Measurements from ENCODE around the gene ATP6AP1. TPM values are rescaled to one million over a fixed set of nuclear protein-coding genes. Genes with fewer than 3 reads are reported as not detected.

ATP6AP1 gene
- total and polyA plus RNA-seq, 2 donors (not counting 1 experiment from before 2014, with no cell fraction given) = 59.8 to 89.7 TPM

GRCh38 chrX:154458116-154458953, 29.9 kb downstream of the ATP6AP1 start, which contains the start of gene PLXNA3:
Gene PLXNA3, plus strand, starts transcription at chrX:154458281. Its CDS starts 1,903 bp downstream, at chrX:154460184.
- H3K36me3 ChIP-seq (ENCODE audit: control insufficient read depth, insufficient read depth, low read length) = peaks cover 9% of the 10 kb centered on the region
- TF ChIP-seq EZH2 (IDR thresholded peaks at IDR 0.05; ENCODE audit: low read length, missing control alignments) = no peak
- TF ChIP-seq, protein P1, sequence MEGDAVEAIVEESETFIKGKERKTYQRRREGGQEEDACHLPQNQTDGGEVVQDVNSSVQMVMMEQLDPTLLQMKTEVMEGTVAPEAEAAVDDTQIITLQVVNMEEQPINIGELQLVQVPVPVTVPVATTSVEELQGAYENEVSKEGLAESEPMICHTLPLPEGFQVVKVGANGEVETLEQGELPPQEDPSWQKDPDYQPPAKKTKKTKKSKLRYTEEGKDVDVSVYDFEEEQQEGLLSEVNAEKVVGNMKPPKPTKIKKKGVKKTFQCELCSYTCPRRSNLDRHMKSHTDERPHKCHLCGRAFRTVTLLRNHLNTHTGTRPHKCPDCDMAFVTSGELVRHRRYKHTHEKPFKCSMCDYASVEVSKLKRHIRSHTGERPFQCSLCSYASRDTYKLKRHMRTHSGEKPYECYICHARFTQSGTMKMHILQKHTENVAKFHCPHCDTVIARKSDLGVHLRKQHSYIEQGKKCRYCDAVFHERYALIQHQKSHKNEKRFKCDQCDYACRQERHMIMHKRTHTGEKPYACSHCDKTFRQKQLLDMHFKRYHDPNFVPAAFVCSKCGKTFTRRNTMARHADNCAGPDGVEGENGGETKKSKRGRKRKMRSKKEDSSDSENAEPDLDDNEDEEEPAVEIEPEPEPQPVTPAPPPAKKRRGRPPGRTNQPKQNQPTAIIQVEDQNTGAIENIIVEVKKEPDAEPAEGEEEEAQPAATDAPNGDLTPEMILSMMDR (conservative IDR thresholded peaks at IDR 0.05 in 1 of 2, IDR thresholded peaks at IDR 0.05 in 1 of 2; ENCODE audit: low read depth in 1 of 2, low read length in 2 of 2) = no peak
- H2AFZ ChIP-seq (ENCODE audit: low read length) = no peak within 1 kb of the TSS
- peaks cover 38% of the 10 kb centered on the region for H3K79me2 ChIP-seq (ENCODE audit: control insufficient read depth, insufficient read depth, low read length)
- peak in 1 of 2 donors; percentile 30 for DNase-seq (ENCODE audit: low read depth in 2 of 2)
- no peak within 1 kb of the TSS for H3K27ac ChIP-seq (ENCODE audit: insufficient read depth, low read length)
- peak within 1 kb of the TSS; percentile 65 to 73 (median 72) for H3K4me3 ChIP-seq (replicated peaks in 1 of 4; ENCODE audit: control extremely low read depth in 1 of 4, insufficient read depth in 1 of 4, low read depth in 3 of 4, low read length in 4 of 4)
- H3K4me1 ChIP-seq (ENCODE audit: control insufficient read depth, extremely low read depth, insufficient read depth, low read length) = no peaks in the 10 kb centered on the region
- no peaks in the 10 kb centered on the region for H3K9me3 ChIP-seq (ENCODE audit: control insufficient read depth, insufficient read depth, low read depth, low read length)
- no peaks in the 10 kb centered on the region for H3K27me3 ChIP-seq (ENCODE audit: control insufficient read depth, insufficient read depth, low read length)
- H3K9ac ChIP-seq (ENCODE audit: insufficient read depth, low read length) = peak within 1 kb of the TSS; percentile 53
- peak within 1 kb of the TSS; percentile 64 for H3K4me2 ChIP-seq (ENCODE audit: extremely low read depth, insufficient read depth, low read length)
- no peaks in the 10 kb centered on the region for H4K20me1 ChIP-seq (ENCODE audit: control insufficient read depth, extremely low read depth, insufficient read depth, low read length)

GRCh38 chrX:154458954-154459778, 30.7 kb downstream of the ATP6AP1 start:
- Histone ChIP-seq H3K9me3 (ENCODE audit: control insufficient read depth, insufficient read depth, low read depth, low read length) (no peaks in the 10 kb centered on the region), H4K20me1 (ENCODE audit: control insufficient read depth, extremely low read depth, insufficient read depth, low read length) (no peaks in the 10 kb centered on the region), H3K4me3 (replicated peaks in 1 of 4; ENCODE audit: control extremely low read depth in 1 of 4, insufficient read depth in 1 of 4, low read depth in 3 of 4, low read length in 4 of 4) (peak overlapping the region; percentile 65 to 73 (median 72)), H3K4me1 (ENCODE audit: control insufficient read depth, extremely low read depth, insufficient read depth, low read length) (no peaks in the 10 kb centered on the region), H2AFZ (ENCODE audit: low read length) (no peak overlapping the region), H3K9ac (ENCODE audit: insufficient read depth, low read length) (peak overlapping the region; percentile 53), H3K79me2 (ENCODE audit: control insufficient read depth, insufficient read depth, low read length) (peaks cover 38% of the 10 kb centered on the region), H3K27ac (ENCODE audit: insufficient read depth, low read length) (peak overlapping the region; percentile 12), H3K27me3 (ENCODE audit: control insufficient read depth, insufficient read depth, low read length) (no peaks in the 10 kb centered on the region), H3K36me3 (ENCODE audit: control insufficient read depth, insufficient read depth, low read length) (peaks cover 13% of the 10 kb centered on the region), H3K4me2 (ENCODE audit: extremely low read depth, insufficient read depth, low read length) (peak overlapping the region; percentile 66)
- no peak for DNase-seq (ENCODE audit: low read depth in 2 of 2)
- TF ChIP-seq, protein P1 (conservative IDR thresholded peaks at IDR 0.05 in 1 of 2, IDR thresholded peaks at IDR 0.05 in 1 of 2; ENCODE audit: low read depth in 1 of 2, low read length in 2 of 2) = no peak
- TF ChIP-seq EZH2 (IDR thresholded peaks at IDR 0.05; ENCODE audit: low read length, missing control alignments) = no peak

DNA sequence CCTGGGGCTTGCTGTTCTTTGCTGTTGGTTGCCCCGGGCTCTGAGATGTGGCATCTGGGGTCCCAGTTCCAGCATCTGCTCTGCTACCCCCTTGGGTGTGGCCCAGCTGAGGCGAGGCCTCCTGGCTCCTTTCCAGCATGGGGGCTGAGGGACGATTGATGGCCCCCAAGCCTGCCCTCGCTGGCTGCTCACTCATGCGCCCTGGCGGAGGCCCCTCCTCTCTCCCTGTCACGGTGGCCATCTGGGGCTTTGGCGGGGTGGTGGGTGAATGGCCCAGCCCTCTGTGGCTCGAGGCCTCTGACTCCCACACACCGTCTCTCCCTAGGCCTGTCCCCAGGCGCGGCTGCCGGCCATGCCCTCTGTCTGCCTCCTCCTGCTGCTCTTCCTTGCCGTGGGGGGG, 31.4 kb downstream of the ATP6AP1 start:
- TF ChIP-seq, protein P1 (conservative IDR thresholded peaks at IDR 0.05 in 1 of 2, IDR thresholded peaks at IDR 0.05 in 1 of 2; ENCODE audit: low read depth in 1 of 2, low read length in 2 of 2) = no peak
- TF ChIP-seq EZH2 (IDR thresholded peaks at IDR 0.05; ENCODE audit: low read length, missing control alignments) = no peak
- H3K4me2 ChIP-seq (ENCODE audit: extremely low read depth, insufficient read depth, low read length) = peak overlapping the region; percentile 66
- no peaks in the 10 kb centered on the region for H3K9me3 ChIP-seq (ENCODE audit: control insufficient read depth, insufficient read depth, low read depth, low read length)
- H4K20me1 ChIP-seq (ENCODE audit: control insufficient read depth, extremely low read depth, insufficient read depth, low read length) = no peaks in the 10 kb centered on the region
- H3K79me2 ChIP-seq (ENCODE audit: control insufficient read depth, insufficient read depth, low read length) = peaks cover 38% of the 10 kb centered on the region
- no peak overlapping the region for H3K9ac ChIP-seq (ENCODE audit: insufficient read depth, low read length)
- no peaks in the 10 kb centered on the region for H3K4me1 ChIP-seq (ENCODE audit: control insufficient read depth, extremely low read depth, insufficient read depth, low read length)
- no peak overlapping the region for H2AFZ ChIP-seq (ENCODE audit: low read length)
- H3K4me3 ChIP-seq (replicated peaks in 1 of 4; ENCODE audit: control extremely low read depth in 1 of 4, insufficient read depth in 1 of 4, low read depth in 3 of 4, low read length in 4 of 4) = peak overlapping the region; percentile 37 to 73 (median 72)
- no peak for DNase-seq (ENCODE audit: low read depth in 2 of 2)
- peak overlapping the region; percentile 12 for H3K27ac ChIP-seq (ENCODE audit: insufficient read depth, low read length)
- H3K36me3 ChIP-seq (ENCODE audit: control insufficient read depth, insufficient read depth, low read length) = peaks cover 15% of the 10 kb centered on the region
- no peaks in the 10 kb centered on the region for H3K27me3 ChIP-seq (ENCODE audit: control insufficient read depth, insufficient read depth, low read length)
